H1 (cell line): ENCODE measurements around the gene RPS6KA4. TPM values are rescaled to one million over a fixed set of nuclear protein-coding genes. Genes with fewer than 3 reads are reported as not detected.

Experiments
- CTCF ChIA-PET: fragments of 300-600 bp; sonication (Branson Sonifier 250); formaldehyde crosslinking; loops from one replicate; lab custom pipeline; 2021; ENCODE audit not compliant: partially characterized antibody; lab: Charles Lee
- POLR2A ChIA-PET: fragments of 300-600 bp; sonication (Branson Sonifier 250); formaldehyde crosslinking; loops from one replicate; lab custom pipeline; 2021; ENCODE audit warnings: inconsistent platforms; ENCODE audit not compliant: partially characterized antibody; lab: Charles Lee
- DNase-seq, 2 experiments: peaks; one replicate each; pipeline versions ENCODE4 v3.0.0 to v3.0.0-alpha.2; 2010 to 2022; ENCODE audit warnings: low spot score in 2 of 2, low read depth in 1 of 2, mixed read lengths in 1 of 2
- FAIRE-seq: peaks from 2 replicates; lab custom pipeline; 2011; peaks lifted over from hg19 to GRCh38; lab: Jason Lieb, UNC
- H2AFZ ChIP-seq: 2 replicates; pipeline ENCODE4 v1.8.1; 2012; ENCODE audit warnings: low read length, inconsistent platforms
- H2AK5ac ChIP-seq: 2 replicates; pipeline ENCODE4 v1.6.1; 2013; ENCODE audit warnings: low read depth, low read length
- H2BK120ac ChIP-seq: replicated peaks from 2 replicates; pipeline ENCODE3; 2013; ENCODE audit warnings: low read depth, low read length, inconsistent platforms
- H2BK12ac ChIP-seq: 2 replicates; pipeline ENCODE4 v1.6.1; 2013; ENCODE audit warnings: low read depth, low read length
- H2BK15ac ChIP-seq: 2 replicates; pipeline ENCODE4 v1.6.1; 2013; ENCODE audit warnings: low read length
- H2BK20ac ChIP-seq: 2 replicates; pipeline ENCODE4 v1.6.1; 2013; ENCODE audit warnings: low read length
- H2BK5ac ChIP-seq: 2 replicates; pipeline ENCODE4 v1.6.1; 2013; ENCODE audit warnings: low read depth, low read length
- H3K14ac ChIP-seq: 2 replicates; pipeline ENCODE4 v1.6.1; 2013; ENCODE audit warnings: inconsistent platforms; ENCODE audit not compliant: insufficient read length
- H3K18ac ChIP-seq: 2 replicates; pipeline ENCODE4 v1.6.1; 2013; ENCODE audit warnings: low read length; ENCODE audit errors: extremely low read depth
- H3K23ac ChIP-seq: 2 replicates; pipeline ENCODE4 v1.6.1; 2013; ENCODE audit warnings: inconsistent platforms; ENCODE audit not compliant: insufficient read length
- H3K23me2 ChIP-seq: 2 replicates; pipeline ENCODE4 v1.6.1; 2013; ENCODE audit warnings: low read depth, low read length
- H3K27ac ChIP-seq: 2 replicates; pipeline ENCODE4 v1.6.1; 2011; ENCODE audit warnings: low read depth, low read length, inconsistent platforms
- H3K27me3 ChIP-seq, 4 experiments: replicated peaks in 1 of 4; 1 replicate in 1 of 4; 2 replicates in 3 of 4; pipeline versions ENCODE4 v1.6.1 to v1.8.1; 2011 to 2013; ENCODE audit warnings: low read length in 3 of 4, mild to moderate bottlenecking in 3 of 4, inconsistent platforms in 2 of 4, mixed read lengths in 2 of 4, moderate library complexity in 1 of 4; ENCODE audit not compliant: control insufficient read depth in 3 of 4, insufficient read depth in 3 of 4; ENCODE audit errors: extremely low read depth in 1 of 4
- H3K36me3 ChIP-seq, 4 experiments: 2 replicates each; pipeline versions ENCODE4 v1.6.1 to v1.8.1; 2011 to 2013; ENCODE audit warnings: mild to moderate bottlenecking in 4 of 4, low read length in 3 of 4, moderate library complexity in 2 of 4, control low read depth in 1 of 4, inconsistent platforms in 1 of 4; ENCODE audit not compliant: insufficient read depth in 4 of 4, control insufficient read depth in 2 of 4
- H3K4ac ChIP-seq: replicated peaks from 2 replicates; pipeline ENCODE3; 2013; ENCODE audit warnings: low read length, low read depth, mixed read lengths, inconsistent platforms; ENCODE audit not compliant: insufficient read length
- H3K4me1 ChIP-seq, 4 experiments: replicated peaks in 1 of 4; 1 replicate in 1 of 4; 2 replicates in 3 of 4; pipeline versions ENCODE4 v1.6.1 to v1.8.1; 2011 to 2013; ENCODE audit warnings: low read length in 3 of 4, inconsistent platforms in 2 of 4, mixed read lengths in 1 of 4; ENCODE audit not compliant: insufficient read depth in 4 of 4, control insufficient read depth in 3 of 4
- H3K4me2 ChIP-seq, 2 experiments: 2 replicates each; pipeline versions ENCODE4 v1.6.1 to v1.8.1; 2011 to 2013; ENCODE audit warnings: low read depth in 2 of 2, low read length in 2 of 2, control low read depth in 1 of 2, inconsistent platforms in 1 of 2, mild to moderate bottlenecking in 1 of 2; ENCODE audit not compliant: insufficient read depth in 1 of 2
- H3K4me3 ChIP-seq, 4 experiments: fragments of 200-600, 300-600 bp in 1 of 4; sonication (generic), shearing (Covaris generic), sonication (Bioruptor Twin) in 1 of 4; 2 replicates each; pipeline versions ENCODE4 v1.5.1 to v1.8.1; 2011 to 2016; ENCODE audit warnings: low read length in 4 of 4, low read depth in 3 of 4, control low read depth in 2 of 4, inconsistent platforms in 2 of 4, mild to moderate bottlenecking in 2 of 4, mixed read lengths in 1 of 4, moderate library complexity in 1 of 4; ENCODE audit not compliant: insufficient read depth in 2 of 4; ENCODE audit errors: extremely low read depth in 1 of 4
- H3K56ac ChIP-seq: replicated peaks from 2 replicates; pipeline ENCODE3; 2013; ENCODE audit warnings: low read depth, mild to moderate bottlenecking, mixed read lengths, low read length, inconsistent platforms; ENCODE audit not compliant: insufficient read length
- H3K79me1 ChIP-seq: 2 replicates; pipeline ENCODE4 v1.6.1; 2013; ENCODE audit warnings: low read depth, low read length, control low read depth
- H3K79me2 ChIP-seq, 2 experiments: 2 replicates each; pipeline versions ENCODE4 v1.6.1 to v1.8.1; 2012 to 2013; ENCODE audit warnings: low read length in 2 of 2, mild to moderate bottlenecking in 2 of 2, inconsistent platforms in 1 of 2; ENCODE audit not compliant: insufficient read depth in 2 of 2, control insufficient read depth in 1 of 2
- H3K9ac ChIP-seq, 4 experiments: replicated peaks in 1 of 4; 1 replicate in 1 of 4; 2 replicates in 3 of 4; pipeline versions ENCODE4 v1.6.1 to v1.8.1; 2011 to 2013; ENCODE audit warnings: low read depth in 3 of 4, low read length in 3 of 4, control low read depth in 2 of 4, mild to moderate bottlenecking in 2 of 4, moderate library complexity in 2 of 4, inconsistent platforms in 1 of 4; ENCODE audit errors: extremely low read depth in 1 of 4
- H3K9me3 ChIP-seq, 2 experiments: 2 replicates each; pipeline versions ENCODE4 v1.6.1 to v1.8.1; 2012 to 2013; ENCODE audit warnings: mild to moderate bottlenecking in 2 of 2, moderate library complexity in 2 of 2, control low read depth in 1 of 2, inconsistent platforms in 1 of 2, low read depth in 1 of 2, low read length in 1 of 2, mixed read lengths in 1 of 2; ENCODE audit not compliant: insufficient read depth in 2 of 2
- H4K20me1 ChIP-seq, 2 experiments: replicated peaks in 1 of 2; 2 replicates each; pipeline versions ENCODE3 to v1.8.1; 2011 to 2013; ENCODE audit warnings: inconsistent platforms in 2 of 2, low read length in 2 of 2, mild to moderate bottlenecking in 1 of 2; ENCODE audit not compliant: insufficient read depth in 2 of 2, control insufficient read depth in 1 of 2
- H4K5ac ChIP-seq: 2 replicates; pipeline ENCODE4 v1.6.1; 2013; ENCODE audit warnings: low read length, low read depth, mixed read lengths, inconsistent platforms; ENCODE audit not compliant: insufficient read length
- H4K8ac ChIP-seq: 2 replicates; pipeline ENCODE4 v1.8.0; 2013; ENCODE audit warnings: mild to moderate bottlenecking, moderate library complexity, low read length, inconsistent platforms; ENCODE audit not compliant: insufficient read depth; ENCODE audit errors: extremely low read depth
- H4K91ac ChIP-seq: replicated peaks from 2 replicates; pipeline ENCODE3; 2013; ENCODE audit warnings: low read length, mixed read lengths, inconsistent platforms; ENCODE audit not compliant: insufficient read length
- ASH2L ChIP-seq: fragments of 200-600, 300-600 bp; sonication (generic); IDR thresholded peaks from one replicate; pipeline ENCODE4 v1.7.1; 2017; ENCODE audit warnings: low read length
- ATF2 ChIP-seq: IDR thresholded peaks from 2 replicates; pipeline ENCODE4 v1.6.1; 2012; ENCODE audit warnings: low read length, inconsistent platforms
- BCL11A ChIP-seq, 2 experiments: IDR thresholded peaks; one replicate each; pipeline ENCODE4 v1.6.1; 2011; ENCODE audit warnings: low read depth in 2 of 2, low read length in 2 of 2, mild to moderate bottlenecking in 2 of 2
- EGR1 ChIP-seq: IDR thresholded peaks from 2 replicates; pipeline ENCODE4 v1.6.1; 2011; ENCODE audit warnings: low read depth, low read length, borderline replicate concordance
- EZH2 ChIP-seq: fragments of 200-600 bp; sonication (generic); IDR thresholded peaks from 2 replicates; pipeline ENCODE4 v1.7.1; 2012; ENCODE audit warnings: low read depth, mild to moderate bottlenecking, moderate library complexity, low read length, inconsistent platforms; ENCODE audit not compliant: severe bottlenecking
- POLR2A ChIP-seq, 2 experiments: IDR thresholded peaks; 1 replicate in 1 of 2; 2 replicates in 1 of 2; pipeline ENCODE4 v1.6.1; 2011; ENCODE audit warnings: low read depth in 2 of 2, low read length in 2 of 2, mild to moderate bottlenecking in 2 of 2; ENCODE audit errors: control extremely low read depth in 1 of 2
- RBBP5 ChIP-seq: IDR thresholded peaks from 2 replicates; pipeline ENCODE4 v1.7.1; 2012; ENCODE audit warnings: low read depth, mild to moderate bottlenecking, inconsistent platforms, low read length, moderate library complexity, borderline replicate concordance
- SIN3A ChIP-seq, 2 experiments: IDR thresholded peaks in 1 of 2; conservative IDR thresholded peaks in 1 of 2; 2 replicates each; pipeline ENCODE4 v1.6.1; 2011 to 2012; ENCODE audit warnings: low read length in 2 of 2, improper control_type of control experiment in 1 of 2, low read depth in 1 of 2, mild to moderate bottlenecking in 1 of 2
- SP1 ChIP-seq: IDR thresholded peaks from 2 replicates; pipeline ENCODE4 v1.6.1; 2011; ENCODE audit warnings: low read depth, low read length
- SRF ChIP-seq: IDR thresholded peaks from 2 replicates; pipeline ENCODE4 v1.6.1; 2011; ENCODE audit warnings: mild to moderate bottlenecking, low read depth, low read length, moderate library complexity
- TAF1 ChIP-seq: IDR thresholded peaks from 2 replicates; pipeline ENCODE4 v1.6.1; 2011; ENCODE audit warnings: mild to moderate bottlenecking, low read depth, low read length
- USF2 ChIP-seq: IDR thresholded peaks from 2 replicates; pipeline ENCODE4 v1.6.1; 2011; ENCODE audit warnings: low read length, improper control_type of control experiment
- WGBS, 2 experiments: shearing (Covaris generic) in 1 of 2; methylation state at CpG; one replicate each; pipeline versions ENCODE4 v1.1.6 to v1.1.7; 2013 to 2015; ENCODE audit warnings: low lambda C conversion rate in 2 of 2, mixed read lengths in 2 of 2, inconsistent platforms in 1 of 2, low coverage in 1 of 2, missing lambda C conversion rate in 1 of 2; ENCODE audit not compliant: insufficient replicate concordance in 2 of 2, insufficient coverage in 1 of 2, insufficient read length in 1 of 2; ENCODE audit errors: extremely low coverage in 1 of 2, missing lambda C conversion rate in 1 of 2; 5-methylcytosine and 5-hydroxymethylcytosine counted together
- polyA plus RNA-seq, 7 experiments: library from polyadenylated mRNA; depleted of rRNA in 3 of 7; stranded (reverse) in 5 of 7; unstranded in 2 of 7; fragments of >200 nt in 5 of 7; fragments of 200-250 nt in 2 of 7; gene quantifications; 1 replicate in 5 of 7; 2 replicates in 1 of 7; 4 replicates in 1 of 7; pipeline versions ENCODE4 v1.2.1 to v1.2.3, GENCODE V29; 2011 to 2013; ENCODE audit warnings: missing spikeins in 2 of 7, mixed read lengths in 2 of 7
- total RNA-seq: library from RNA; stranded (reverse); fragmentation: NEBNext Ultra II Directional; extraction: Animal tissue kit (Norgen Biotek cat#: 25700); gene quantifications from 2 replicates; pipeline ENCODE4 v1.2.1, GENCODE V29; 2021

Gene RPS6KA4
- total and polyA plus RNA-seq, 2 of the 8 experiments (the other 6 are each of a cell fraction or from before 2014, with no cell fraction given), result 8.2 to 12.6 TPM

- Histone ChIP-seq H3K23me2 (no peaks in the 10 kb centered on the region; the same call in 1 of the 2 replicates), H3K4me1 (peaks cover 0 to 5% (median 1%) of the 10 kb centered on the region in 4 experiments; a peak in 4 of 7 replicates), H4K20me1 (no peaks in the 10 kb centered on the region), H3K36me3 (no peaks in the 10 kb centered on the region), H2AK5ac (no peak overlapping the region), H3K9ac (no peak overlapping the region), H3K9me3 (no peaks in the 10 kb centered on the region), H3K18ac (no peak overlapping the region), H2BK12ac (no peak overlapping the region), H3K79me2 (no peaks in the 10 kb centered on the region), H2AFZ (no peak overlapping the region), H3K23ac (no peak overlapping the region), H4K5ac (no peak overlapping the region), H3K4ac (no peak overlapping the region), H2BK15ac (no peak overlapping the region), H4K91ac (no peak overlapping the region), H3K27me3 (peaks cover 0 to 3% (median 1%) of the 10 kb centered on the region in 4 experiments; a peak in 4 of 7 replicates), H3K4me3 (no peak overlapping the region), H3K56ac (no peak overlapping the region), H4K8ac (no peak overlapping the region), H3K4me2 (no peak overlapping the region), H2BK120ac (no peak overlapping the region), H3K14ac (no peak overlapping the region), H2BK20ac (no peak overlapping the region), H3K79me1 (no peaks in the 10 kb centered on the region), H3K27ac (no peak overlapping the region), H2BK5ac (no peak overlapping the region)
- FAIRE-seq (no peak), DNase-seq (no peak)
- CTCF ChIA-PET, result interaction anchor here (0.6 to 3.2 kb wide), 4 partner anchors 47 to 465 kb away, joined by 3 to 13 read pairs (median 3); no protein-coding TSS in a partner anchor
- POLR2A ChIA-PET, result no interaction called here
- 78% methylated on average over 7 of the region's 7 CpGs; no CpG with 5 or more reads in 1 of the 2 experiments for WGBS, 2 experiments
- TF ChIP-seq RBBP5 (no peak), SIN3A (conservative IDR thresholded peaks at IDR 0.05 in 1 of 2, IDR thresholded peaks at IDR 0.05 in 1 of 2; ENCODE audit: low read depth in 1 of 2, low read length in 2 of 2) (no peak), EZH2 (no peak), EGR1 (no peak), SP1 (no peak), POLR2A (IDR thresholded peaks at IDR 0.05; ENCODE audit: control extremely low read depth in 1 of 2, low read depth in 2 of 2, low read length in 2 of 2) (no peak), ASH2L (no peak), TAF1 (no peak), BCL11A (IDR thresholded peaks at IDR 0.05; ENCODE audit: low read depth in 2 of 2, low read length in 2 of 2) (no peak), SRF (no peak), USF2 (no peak), ATF2 (no peak)
Observed at GRCh38 chr11:64401775-64402174, 42.8 kb downstream of the RPS6KA4 start.
